GM10266 (cell line): ENCODE data around the gene CELF4.

ENCODE experiments used
- DNase-seq: peaks from one replicate; pipeline ENCODE4 v3.0.0; 2012; ENCODE audit errors: extremely low spot score
- TF ChIP-seq, protein P1 (sequence below): IDR thresholded peaks from 2 replicates; pipeline ENCODE4 v1.5.1; 2012; ENCODE audit warnings: mild to moderate bottlenecking, low read depth; ENCODE audit not compliant: control insufficient read depth, insufficient read depth; ENCODE audit errors: missing control alignments

The CELF4 gene

DNA sequence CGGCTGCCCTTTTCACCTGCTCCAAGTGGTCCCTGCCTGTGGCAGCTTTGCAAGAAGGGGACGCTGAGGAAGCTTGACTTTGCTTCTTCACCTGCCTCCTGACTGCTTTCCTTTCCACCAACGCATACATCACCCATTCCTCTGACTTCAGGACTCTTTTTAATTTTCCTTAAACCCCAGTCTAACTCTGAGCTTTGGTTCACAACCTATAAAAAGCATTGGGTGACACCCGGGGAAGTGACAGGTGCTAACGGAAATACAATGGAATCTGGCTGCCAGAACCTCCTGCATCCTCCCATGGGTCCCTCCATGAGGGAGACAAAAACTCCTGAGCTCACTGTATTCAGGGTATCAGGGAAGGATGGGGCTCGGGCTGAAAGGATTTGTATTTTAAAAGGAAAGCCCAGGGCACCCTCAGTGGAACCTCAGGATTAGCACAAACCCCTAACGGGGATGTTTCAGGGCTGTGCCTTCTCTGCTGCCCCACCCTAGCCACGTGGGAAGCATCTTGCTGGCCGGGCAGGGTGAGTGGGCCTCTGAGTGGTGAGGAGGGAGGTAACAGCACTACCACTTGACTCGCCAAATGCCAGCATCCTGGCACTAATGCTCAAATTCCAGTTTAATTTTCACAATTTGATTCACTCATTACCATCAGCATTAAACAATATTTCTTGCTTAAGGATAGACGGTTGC is 284.8 kb downstream of the CELF4 start:
- DNase-seq, result no peak
- TF ChIP-seq, protein P1, sequence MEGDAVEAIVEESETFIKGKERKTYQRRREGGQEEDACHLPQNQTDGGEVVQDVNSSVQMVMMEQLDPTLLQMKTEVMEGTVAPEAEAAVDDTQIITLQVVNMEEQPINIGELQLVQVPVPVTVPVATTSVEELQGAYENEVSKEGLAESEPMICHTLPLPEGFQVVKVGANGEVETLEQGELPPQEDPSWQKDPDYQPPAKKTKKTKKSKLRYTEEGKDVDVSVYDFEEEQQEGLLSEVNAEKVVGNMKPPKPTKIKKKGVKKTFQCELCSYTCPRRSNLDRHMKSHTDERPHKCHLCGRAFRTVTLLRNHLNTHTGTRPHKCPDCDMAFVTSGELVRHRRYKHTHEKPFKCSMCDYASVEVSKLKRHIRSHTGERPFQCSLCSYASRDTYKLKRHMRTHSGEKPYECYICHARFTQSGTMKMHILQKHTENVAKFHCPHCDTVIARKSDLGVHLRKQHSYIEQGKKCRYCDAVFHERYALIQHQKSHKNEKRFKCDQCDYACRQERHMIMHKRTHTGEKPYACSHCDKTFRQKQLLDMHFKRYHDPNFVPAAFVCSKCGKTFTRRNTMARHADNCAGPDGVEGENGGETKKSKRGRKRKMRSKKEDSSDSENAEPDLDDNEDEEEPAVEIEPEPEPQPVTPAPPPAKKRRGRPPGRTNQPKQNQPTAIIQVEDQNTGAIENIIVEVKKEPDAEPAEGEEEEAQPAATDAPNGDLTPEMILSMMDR, result no peak

DNA sequence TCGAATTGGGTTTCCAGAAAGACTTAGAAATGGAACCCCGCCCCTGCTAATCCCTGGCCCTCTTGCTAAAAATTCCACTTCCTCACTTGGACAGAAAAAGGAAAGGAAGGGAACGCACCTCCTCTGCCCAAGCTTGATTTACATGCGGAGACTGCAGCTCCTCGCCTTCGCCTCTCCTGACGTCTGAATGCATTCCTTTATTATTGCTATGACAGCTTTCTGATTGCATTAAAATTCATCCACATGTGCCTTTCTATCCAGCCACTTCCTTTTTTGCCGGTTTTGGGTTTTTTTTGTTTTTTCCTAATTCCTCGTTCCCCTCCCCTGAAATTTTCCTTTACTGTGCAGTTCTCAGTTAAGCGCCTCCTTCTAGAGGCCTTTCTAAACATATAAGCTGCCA is 287.8 kb downstream of the CELF4 start:
- DNase-seq, result no peak
- TF ChIP-seq, protein P1, result no peak

DNA sequence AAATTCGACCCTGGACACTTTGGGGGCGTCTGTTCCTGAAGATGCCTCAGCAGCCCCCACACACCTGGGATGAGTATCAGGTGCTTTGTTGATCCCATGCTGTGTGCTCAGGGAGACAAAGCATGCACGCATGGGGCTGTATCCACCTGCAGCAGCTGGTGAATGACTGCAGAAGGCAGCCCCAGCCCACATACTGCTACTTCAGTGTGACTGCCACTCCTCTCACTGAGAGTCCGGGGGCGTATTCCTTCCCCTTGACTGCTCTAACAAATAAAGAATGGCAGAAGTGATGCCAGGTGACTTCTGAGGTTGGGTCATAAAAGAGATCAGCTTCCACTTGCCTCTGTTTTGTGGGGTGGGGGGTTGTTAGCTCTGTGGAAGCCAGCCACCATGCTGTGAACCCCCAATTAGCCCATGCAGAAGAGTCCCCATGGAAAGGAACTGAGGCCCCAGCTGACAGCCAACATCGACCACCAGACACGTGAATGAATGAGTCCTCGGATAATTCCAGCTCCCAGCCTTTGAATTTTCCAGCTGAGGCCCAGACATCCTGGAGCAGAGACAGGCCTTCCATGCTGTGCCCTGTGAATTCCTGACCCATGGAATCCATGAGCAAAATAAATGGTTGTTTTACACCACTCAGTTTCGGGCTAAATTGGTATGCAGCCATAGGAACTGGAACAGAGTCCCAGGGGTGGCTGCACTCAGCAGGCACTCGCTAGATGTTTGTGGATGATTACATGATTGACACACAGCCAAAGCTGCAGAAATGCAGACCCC is 289.3 kb downstream of the CELF4 start:
- no peak for DNase-seq

DNA sequence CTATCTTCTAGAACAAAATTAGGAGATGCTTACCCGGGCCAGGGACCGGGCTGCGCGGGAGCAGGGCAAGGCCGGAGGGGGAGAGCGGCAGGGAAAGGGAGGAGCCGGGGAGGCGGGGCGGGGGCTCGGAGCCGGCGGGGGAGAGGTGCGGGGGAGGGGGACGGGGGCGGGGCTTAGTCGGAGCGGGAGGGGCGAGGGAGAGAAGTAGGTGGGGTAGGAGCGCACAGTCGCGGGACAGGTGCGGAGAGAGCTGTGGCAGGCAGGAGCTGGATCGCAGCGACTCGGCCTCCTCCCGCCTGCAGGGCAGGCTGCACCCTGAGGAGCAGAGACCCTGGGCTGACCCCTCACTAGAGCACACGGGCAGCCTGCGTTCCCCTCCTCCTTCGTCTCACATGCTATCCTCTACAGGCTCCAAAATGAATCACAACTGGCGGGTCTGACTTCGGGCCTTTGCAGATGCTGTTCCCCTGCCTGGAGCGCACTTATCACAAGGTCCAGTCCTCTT is 290.3 kb downstream of the CELF4 start:
- TF ChIP-seq, protein P1, result no peak
- no peak for DNase-seq

More for the DNA sequence above, 289.3 kb downstream of the CELF4 start:
- TF ChIP-seq, protein P1, result no peak

DNA sequence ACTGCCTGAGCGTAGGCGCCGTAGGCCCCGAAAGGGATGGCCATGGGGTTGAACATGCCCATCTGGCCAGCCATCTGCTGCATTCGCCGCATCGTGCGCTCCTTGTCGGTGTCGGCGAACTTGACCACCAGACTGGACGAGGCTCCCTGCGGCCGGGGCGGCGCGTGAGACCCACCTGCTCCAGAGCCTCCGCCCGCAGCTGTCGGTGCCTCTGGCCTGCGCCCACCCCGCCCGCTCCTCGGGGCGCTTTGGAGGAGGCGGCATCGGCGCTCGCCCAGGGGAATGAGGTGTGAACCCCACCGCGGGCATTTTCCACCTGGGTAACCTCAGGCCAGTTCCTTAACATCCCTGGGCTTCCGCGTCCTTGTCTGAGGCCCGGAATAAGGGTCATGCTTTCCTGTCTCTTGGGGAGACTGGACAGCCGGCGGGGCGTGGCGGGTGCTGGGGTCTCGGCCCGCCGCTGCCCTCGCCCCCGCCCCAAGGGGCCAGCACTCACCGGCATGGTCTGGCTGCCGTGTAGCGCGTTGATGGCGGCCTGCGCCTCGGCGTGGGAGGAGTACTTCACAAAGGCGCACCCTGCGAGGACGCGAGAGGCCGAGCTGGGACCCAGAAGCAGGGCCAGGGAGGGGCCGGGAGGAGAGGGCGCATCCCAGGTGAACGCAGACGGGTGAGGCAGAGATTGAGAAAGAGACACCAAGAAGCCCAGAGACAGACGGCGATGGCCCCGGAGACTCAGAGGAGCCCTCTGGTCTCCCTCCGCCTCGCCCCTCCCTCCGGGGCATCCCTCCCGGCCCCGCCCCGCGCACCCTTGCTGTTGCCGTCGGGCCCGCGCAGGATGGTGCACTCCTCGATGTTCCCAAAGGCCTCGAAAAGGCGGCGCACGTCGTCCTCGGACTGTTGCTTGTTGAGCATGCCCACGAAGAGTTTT is 291.0 kb downstream of the CELF4 start:
- DNase-seq, result no peak
- TF ChIP-seq, protein P1, result no peak

DNA sequence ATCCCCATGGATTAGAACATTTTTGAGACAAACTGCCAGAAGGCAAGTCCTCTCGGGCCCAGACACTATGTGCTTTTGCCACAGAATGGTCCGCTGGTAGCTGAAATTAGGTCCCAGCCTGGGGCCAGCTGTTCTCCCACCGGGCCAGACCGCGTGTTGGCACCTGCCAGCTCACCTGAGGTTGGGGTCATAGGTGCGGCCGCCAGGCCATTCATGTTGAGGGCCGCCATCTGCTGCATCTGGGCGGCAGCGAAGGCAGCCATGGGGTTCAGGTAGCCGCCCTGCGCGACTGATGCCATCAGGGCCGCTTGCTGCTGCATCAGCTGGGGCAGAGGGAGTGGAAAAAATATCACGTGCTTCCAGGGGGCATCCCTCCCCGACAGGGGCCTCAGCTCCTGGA is 292.8 kb downstream of the CELF4 start:
- TF ChIP-seq, protein P1, result no peak
- DNase-seq, result no peak
